AG09309 (cell line): ENCODE data around the gene FRMD8.

Experiments
- DNase-seq: peaks from one replicate; pipeline ENCODE4 v3.0.0-alpha.2; 2010; ENCODE audit warnings: low read depth
- H3K4me3 ChIP-seq: 2 replicates; pipeline ENCODE4 v1.5.1; 2011; ENCODE audit warnings: mild to moderate bottlenecking, low read depth, low read length, moderate library complexity; ENCODE audit not compliant: control insufficient read depth
- TF ChIP-seq, protein P1 (sequence below): IDR thresholded peaks from 2 replicates; pipeline ENCODE4 v1.5.1; 2011; ENCODE audit warnings: mild to moderate bottlenecking, low read depth, low read length, inconsistent platforms; ENCODE audit not compliant: insufficient read depth, control insufficient read depth; ENCODE audit errors: missing control alignments

The FRMD8 gene

DNA sequence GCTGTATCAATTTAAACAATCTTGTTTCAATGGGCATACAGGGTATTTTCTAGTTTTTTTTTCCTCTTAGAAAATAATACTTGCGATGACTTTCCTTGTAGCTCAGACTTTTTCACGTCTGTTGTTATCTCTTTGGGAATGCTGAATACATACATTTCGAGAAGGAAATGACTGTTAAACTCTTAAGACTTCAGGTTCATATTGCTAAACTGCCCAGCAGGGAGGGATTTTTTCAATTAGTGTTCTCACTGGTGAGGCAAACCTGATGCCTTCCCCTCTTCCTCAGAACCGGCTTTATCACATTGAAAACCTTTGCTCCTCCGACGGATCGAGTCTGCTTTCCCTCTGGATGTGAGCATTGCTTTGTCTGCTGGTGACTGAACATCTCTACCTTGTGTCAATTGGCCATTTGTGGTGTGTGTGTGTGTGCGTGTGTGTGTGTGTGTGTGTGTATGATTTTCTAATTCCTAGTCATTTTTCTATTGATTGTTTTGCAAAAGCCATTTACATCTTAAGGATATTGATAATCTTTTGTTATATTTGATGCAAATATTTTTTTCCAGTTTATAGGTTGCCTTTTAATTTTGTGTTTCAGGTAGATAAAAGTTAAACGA is 42.7 kb downstream of the FRMD8 start:
- DNase-seq: peak; percentile 71
- TF ChIP-seq, protein P1, sequence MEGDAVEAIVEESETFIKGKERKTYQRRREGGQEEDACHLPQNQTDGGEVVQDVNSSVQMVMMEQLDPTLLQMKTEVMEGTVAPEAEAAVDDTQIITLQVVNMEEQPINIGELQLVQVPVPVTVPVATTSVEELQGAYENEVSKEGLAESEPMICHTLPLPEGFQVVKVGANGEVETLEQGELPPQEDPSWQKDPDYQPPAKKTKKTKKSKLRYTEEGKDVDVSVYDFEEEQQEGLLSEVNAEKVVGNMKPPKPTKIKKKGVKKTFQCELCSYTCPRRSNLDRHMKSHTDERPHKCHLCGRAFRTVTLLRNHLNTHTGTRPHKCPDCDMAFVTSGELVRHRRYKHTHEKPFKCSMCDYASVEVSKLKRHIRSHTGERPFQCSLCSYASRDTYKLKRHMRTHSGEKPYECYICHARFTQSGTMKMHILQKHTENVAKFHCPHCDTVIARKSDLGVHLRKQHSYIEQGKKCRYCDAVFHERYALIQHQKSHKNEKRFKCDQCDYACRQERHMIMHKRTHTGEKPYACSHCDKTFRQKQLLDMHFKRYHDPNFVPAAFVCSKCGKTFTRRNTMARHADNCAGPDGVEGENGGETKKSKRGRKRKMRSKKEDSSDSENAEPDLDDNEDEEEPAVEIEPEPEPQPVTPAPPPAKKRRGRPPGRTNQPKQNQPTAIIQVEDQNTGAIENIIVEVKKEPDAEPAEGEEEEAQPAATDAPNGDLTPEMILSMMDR: no peak
- H3K4me3 ChIP-seq: peak overlapping the region; percentile 70

DNA sequence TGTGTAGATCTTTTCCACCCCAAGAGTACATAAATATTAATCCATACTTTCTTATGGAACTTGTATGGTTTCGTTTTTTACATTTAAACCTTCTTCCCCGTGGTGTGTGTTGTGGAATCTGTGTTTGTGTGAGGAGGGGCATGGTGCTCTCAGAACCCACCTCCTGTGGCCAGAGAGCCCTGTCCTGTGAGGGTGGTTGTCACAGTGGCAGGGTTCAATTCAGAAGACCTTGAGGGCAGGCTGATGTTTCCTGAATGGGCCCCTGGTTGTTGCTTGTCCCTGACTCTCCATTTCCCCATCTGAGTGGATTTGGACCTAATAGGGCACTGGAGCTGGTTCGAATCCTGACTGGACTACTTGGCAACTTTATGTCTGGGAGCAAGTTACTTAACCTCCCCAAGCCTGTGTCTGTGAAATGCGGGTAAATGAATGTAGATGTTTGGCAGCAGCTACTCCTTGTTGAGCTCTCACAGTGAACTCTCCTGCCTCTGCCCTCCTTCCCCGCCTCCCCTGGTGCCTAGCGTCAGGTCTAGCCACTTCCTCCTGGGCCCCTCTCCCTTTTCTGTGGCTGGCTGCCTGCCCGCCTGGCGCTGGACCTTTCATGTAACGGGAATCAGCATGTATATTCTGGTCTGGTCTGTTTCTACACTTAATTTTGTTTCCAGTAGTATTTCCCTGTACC is 43.4 kb downstream of the FRMD8 start:
- TF ChIP-seq, protein P1: no peak
- peak; percentile 81 for DNase-seq
- H3K4me3 ChIP-seq: peak overlapping the region; percentile 28

DNA sequence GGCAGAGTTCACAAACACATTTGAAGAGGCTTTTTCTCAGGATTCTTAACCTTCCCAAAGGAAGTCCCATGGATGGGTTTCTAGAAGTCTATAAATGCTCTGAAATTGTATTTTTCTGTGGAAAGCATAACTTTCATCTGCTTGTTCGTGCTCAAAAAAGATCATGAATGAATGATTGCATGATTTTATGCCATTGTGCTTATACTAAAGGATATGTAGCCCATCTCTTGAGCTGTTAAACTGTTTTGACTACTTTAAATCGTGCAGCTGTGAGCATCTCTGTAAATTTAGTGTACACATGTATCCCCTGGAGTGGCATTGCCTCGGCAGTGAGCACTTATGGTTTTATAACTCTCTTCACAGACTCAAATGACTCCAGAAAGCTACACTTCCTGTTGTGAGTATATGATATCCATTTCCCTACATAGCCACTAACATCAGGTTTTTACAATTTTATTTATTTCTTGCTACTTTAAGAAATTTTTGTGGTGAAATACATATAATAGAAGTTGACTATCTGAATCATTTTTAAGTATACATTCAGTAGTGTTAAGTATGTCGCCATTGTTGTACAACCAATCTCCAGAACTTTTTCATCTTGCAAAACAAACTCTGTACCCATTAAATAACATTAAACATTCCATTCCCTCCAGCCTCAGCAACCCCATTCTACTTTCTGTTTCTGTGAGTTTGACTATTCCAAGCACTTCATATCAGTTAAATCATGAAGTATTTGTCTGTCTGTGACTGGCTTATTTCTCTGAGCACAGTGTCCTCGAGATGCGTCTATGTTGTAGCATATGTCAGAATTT is 44.2 kb downstream of the FRMD8 start:
- H3K4me3 ChIP-seq: peak overlapping the region; percentile 28
- TF ChIP-seq, protein P1: no peak
- DNase-seq: peak; percentile 46

DNA sequence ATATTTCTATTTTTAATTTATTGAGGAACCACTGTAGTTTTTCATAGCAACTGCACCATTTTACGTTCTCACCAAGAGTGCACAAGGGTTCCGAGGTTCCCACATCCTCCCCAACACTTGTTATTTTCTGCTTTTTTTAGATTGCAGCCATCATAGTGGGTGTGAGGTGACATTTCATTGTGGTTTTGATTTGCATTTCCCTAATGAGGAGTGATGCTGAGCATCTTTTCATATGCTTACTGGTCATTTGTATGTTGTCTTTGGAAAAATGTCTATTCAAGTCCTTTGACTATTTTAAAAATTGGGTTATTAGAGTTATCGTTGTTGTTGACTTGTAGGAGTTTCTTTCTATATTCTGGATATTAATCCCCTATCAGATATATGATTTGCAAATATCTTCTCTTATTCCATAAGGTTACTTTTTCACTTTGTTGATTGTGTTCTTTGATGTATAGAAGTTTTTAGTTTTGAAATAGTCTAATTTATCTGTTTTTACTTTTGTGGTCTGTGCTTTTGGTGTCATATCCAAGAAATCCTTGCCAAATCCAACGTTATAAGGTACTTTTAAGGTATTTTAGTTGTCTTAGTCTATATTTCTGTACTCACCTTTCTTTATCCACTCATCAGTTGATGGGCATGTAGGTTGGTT is 45.1 kb downstream of the FRMD8 start:
- no peak overlapping the region for H3K4me3 ChIP-seq
- TF ChIP-seq, protein P1: no peak
- DNase-seq: no peak

DNA sequence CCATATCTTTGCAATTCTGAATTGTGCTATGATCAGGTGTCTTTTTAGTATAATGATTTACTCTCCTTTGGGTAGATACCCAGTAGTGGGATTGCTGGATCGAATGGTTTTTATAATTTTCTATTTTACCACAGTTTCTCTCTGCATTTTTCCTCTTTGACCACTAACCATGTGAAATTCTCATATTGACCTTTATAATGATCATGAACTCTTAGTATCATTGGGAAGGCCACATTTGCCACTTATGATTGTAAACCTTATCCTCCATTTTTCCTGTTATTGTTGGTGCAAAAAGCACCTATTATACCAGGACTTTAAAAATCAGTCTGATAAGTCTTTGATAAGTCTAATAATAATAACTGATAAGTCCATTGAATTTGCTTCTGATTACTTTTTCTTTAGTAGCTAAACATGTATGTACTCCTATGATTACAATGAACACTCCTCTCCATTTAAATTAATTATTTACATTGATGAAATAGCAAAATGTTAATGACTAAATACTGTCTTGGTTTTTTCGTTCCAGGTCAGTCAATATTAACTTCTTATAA is 45.7 kb downstream of the FRMD8 start:
- no peak overlapping the region for H3K4me3 ChIP-seq
- TF ChIP-seq, protein P1: no peak
- DNase-seq: no peak
